Esophagus muscularis mucosa (tissue), 4 donors: Measurements from ENCODE around the gene CYLD. TPM values are rescaled to one million over a fixed set of nuclear protein-coding genes. Genes with fewer than 3 reads are reported as not detected.

Source experiments
- DNase-seq: peaks from one replicate; pipeline ENCODE4 v3.0.0-alpha.2; 2017; ENCODE audit errors: extremely low spot score
- H3K27ac ChIP-seq, 4 donors: fragments of 200-600 bp; sonication (generic); replicated peaks in 1 of 4; 1 replicate in 3 of 4; 2 replicates in 1 of 4; pipeline ENCODE4 v1.5.1; 2016 to 2019; ENCODE audit warnings: mild to moderate bottlenecking in 1 of 4
- H3K27me3 ChIP-seq, 4 donors: fragments of 200-600 bp; sonication (generic); one replicate each; pipeline versions ENCODE4 v1.5.1 to v1.6.0; 2016 to 2019
- H3K36me3 ChIP-seq, 4 donors: fragments of 200-600 bp; sonication (generic); one replicate each; pipeline ENCODE4 v1.5.1; 2016 to 2019
- H3K4me1 ChIP-seq, 4 donors: fragments of 200-600 bp; sonication (generic); one replicate each; pipeline ENCODE4 v1.5.1; 2016 to 2019
- H3K4me3 ChIP-seq, 4 donors: fragments of 200-600 bp; sonication (generic); 1 replicate in 2 of 4; 2 replicates in 2 of 4; pipeline ENCODE4 v1.5.1; 2016 to 2019; ENCODE audit warnings: mild to moderate bottlenecking in 4 of 4, moderate library complexity in 1 of 4
- H3K9me3 ChIP-seq, 4 donors: fragments of 200-600 bp; sonication (generic); 1 replicate in 3 of 4; 2 replicates in 1 of 4; pipeline ENCODE4 v1.5.1; 2016 to 2019
- CTCF ChIP-seq, 3 experiments: fragments of 200-600 bp in 2 of 3; fragments of 450-650 bp in 1 of 3; sonication (generic) in 2 of 3; IDR thresholded peaks; one replicate each; pipeline ENCODE4 v1.5.1; 2017 to 2019; ENCODE audit warnings: antibody characterized with exemption in 3 of 3, mild to moderate bottlenecking in 2 of 3, moderate library complexity in 1 of 3
- EP300 ChIP-seq: sonication (generic); formaldehyde crosslinking; IDR thresholded peaks from one replicate; pipeline ENCODE4 v1.6.1; 2017; ENCODE audit warnings: antibody characterized with exemption
- POLR2A ChIP-seq: fragments of 450-650 bp; IDR thresholded peaks from one replicate; pipeline ENCODE4 v1.6.1; 2017; ENCODE audit warnings: antibody characterized with exemption, moderate library complexity, mild to moderate bottlenecking, low read depth
- POLR2AphosphoS5 ChIP-seq, 2 donors: sonication (generic); formaldehyde crosslinking; IDR thresholded peaks; one replicate each; pipeline ENCODE4 v1.6.1; 2017; ENCODE audit warnings: antibody characterized with exemption in 2 of 2
- WGBS: methylation state at CpG from one replicate; pipeline ENCODE4 v1.1.5; 2018; 5-methylcytosine and 5-hydroxymethylcytosine counted together
- intact Hi-C: fragments of 100-400 bp; cut with DNase I; formaldehyde crosslinking; loops from one replicate; pipeline ENCODE4 v1.15.1; 2023
- total RNA-seq, 4 donors: library from RNA; depleted of rRNA; stranded (reverse); fragments of >200 nt; gene quantifications; one replicate each; pipeline versions ENCODE4 v1.1.0 to v1.2.1, GENCODE V29; 2016

CYLD gene
- total RNA-seq, 4 donors from 2014 or later = 40.1 to 46.4 (median 40.8) TPM

GRCh38 chr16:50719401-50720337, 22.2 kb upstream of the CYLD start:
- DNase-seq = no peak
- H3K36me3 ChIP-seq = no peaks in the 10 kb centered on the region

GRCh38 chr16:50721549-50722404, 20.1 kb upstream of the CYLD start:
- intact Hi-C loops = no loop called here
- H3K4me1 ChIP-seq = peaks cover 0 to 11% (median 0%) of the 10 kb centered on the region in 4 donors
- no peaks in the 10 kb centered on the region for H3K27me3 ChIP-seq
- H3K36me3 ChIP-seq = peaks cover 0 to 10% (median 0%) of the 10 kb centered on the region in 4 donors
- no peak overlapping the region for H3K4me3 ChIP-seq
- no peak for TF ChIP-seq CTCF (IDR thresholded peaks at IDR 0.05)
- DNase-seq = no peak
- H3K9me3 ChIP-seq = no peaks in the 10 kb centered on the region
- no peak overlapping the region for H3K27ac ChIP-seq
- 94% methylated on average over 6 of the region's 6 CpGs for WGBS

More at GRCh38 chr16:50719401-50720337, 22.2 kb upstream of the CYLD start:
- no peak overlapping the region for H3K4me3 ChIP-seq
- H3K4me1 ChIP-seq = peaks cover 0 to 11% (median 0%) of the 10 kb centered on the region in 4 donors
- H3K27me3 ChIP-seq = no peaks in the 10 kb centered on the region
- H3K27ac ChIP-seq = no peak overlapping the region
- 85% methylated on average over 20 of the region's 20 CpGs for WGBS
- H3K9me3 ChIP-seq = no peaks in the 10 kb centered on the region
- TF ChIP-seq CTCF (IDR thresholded peaks at IDR 0.05) (no peak), EP300 (no peak), POLR2AphosphoS5 (IDR thresholded peaks at IDR 0.05) (no peak), POLR2A (no peak)
- intact Hi-C loops = no loop called here

GRCh38 chr16:50722405-50722737, 19.5 kb upstream of the CYLD start:
- Histone ChIP-seq H3K36me3 (peaks cover 0 to 10% (median 0%) of the 10 kb centered on the region in 4 donors), H3K4me3 (no peak overlapping the region), H3K9me3 (no peaks in the 10 kb centered on the region), H3K4me1 (peaks cover 0 to 11% (median 0%) of the 10 kb centered on the region in 4 donors), H3K27me3 (no peaks in the 10 kb centered on the region), H3K27ac (no peak overlapping the region)
- intact Hi-C loops = no loop called here
- whole genome bisulfite sequencing = 86% methylated on average over 1 of the region's 1 CpG
- no peak for DNase-seq
- no peak for TF ChIP-seq EP300
- no peak for TF ChIP-seq POLR2A
- no peak for TF ChIP-seq CTCF (IDR thresholded peaks at IDR 0.05)
- TF ChIP-seq POLR2AphosphoS5 (IDR thresholded peaks at IDR 0.05) = no peak

- no peak for TF ChIP-seq EP300
- TF ChIP-seq CTCF (IDR thresholded peaks at IDR 0.05) = no peak
- TF ChIP-seq POLR2A = no peak
- Histone ChIP-seq H3K4me1 (peaks cover 0 to 11% (median 0%) of the 10 kb centered on the region in 4 donors), H3K36me3 (peaks cover 0 to 10% (median 0%) of the 10 kb centered on the region in 4 donors), H3K27me3 (no peaks in the 10 kb centered on the region), H3K4me3 (no peak overlapping the region), H3K27ac (no peak overlapping the region), H3K9me3 (no peaks in the 10 kb centered on the region)
- WGBS = 77% methylated on average over 2 of the region's 2 CpGs
- no peak for DNase-seq
- intact Hi-C loops = no loop called here
Observed at GRCh38 chr16:50722960-50723359, 18.9 kb upstream of the CYLD start.
